HG03045 (cell line): ENCODE data around the gene HAUS3.
"Not testable (repeated sequence)": the region's sequence is repeated elsewhere in the genome, so short reads cannot be mapped to it uniquely, and the experiment has no call there.

Experiments
- ATAC-seq: cut with Tn5 transposase; IDR thresholded peaks from one replicate; pipeline ENCODE4 v1.9.1; 2021; ENCODE audit warnings: mild to moderate bottlenecking, moderate library complexity; ENCODE audit not compliant: unreplicated experiment

HAUS3 gene

DNA sequence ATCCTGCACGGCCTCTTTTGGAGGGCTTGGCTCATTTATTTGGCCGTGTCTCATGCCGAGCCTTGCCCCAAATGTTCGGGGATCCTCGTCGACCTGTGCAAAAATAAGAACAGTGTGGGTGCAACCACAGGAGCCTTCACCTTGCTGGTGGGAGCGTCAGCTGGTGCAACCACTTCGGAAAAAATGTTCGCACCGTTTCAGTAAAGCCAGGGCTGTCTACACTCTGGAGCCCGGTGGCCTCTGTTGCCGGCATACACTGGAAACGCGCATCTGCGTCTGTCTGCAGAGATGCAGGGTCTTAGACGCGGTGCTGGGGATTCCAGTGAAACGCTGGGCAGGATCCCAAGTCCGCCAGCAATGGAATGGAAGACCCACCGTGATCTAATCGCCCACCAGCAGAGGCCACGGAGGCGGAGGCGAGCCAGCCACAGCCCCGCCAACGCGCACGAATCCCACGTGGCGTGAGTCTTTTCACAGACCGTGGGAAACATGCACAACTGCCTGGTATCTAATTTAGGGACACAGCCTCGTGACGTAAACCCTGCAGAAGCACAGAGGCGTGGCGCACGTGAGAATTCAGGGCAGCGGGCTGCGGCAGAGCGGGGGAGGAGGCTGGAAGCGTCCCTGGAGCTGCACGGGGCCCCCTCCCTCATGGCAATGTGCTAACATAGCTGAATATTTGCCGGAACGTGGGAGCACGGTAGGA, 33.8 kb upstream of the HAUS3 start:
- no peak for ATAC-seq

DNA sequence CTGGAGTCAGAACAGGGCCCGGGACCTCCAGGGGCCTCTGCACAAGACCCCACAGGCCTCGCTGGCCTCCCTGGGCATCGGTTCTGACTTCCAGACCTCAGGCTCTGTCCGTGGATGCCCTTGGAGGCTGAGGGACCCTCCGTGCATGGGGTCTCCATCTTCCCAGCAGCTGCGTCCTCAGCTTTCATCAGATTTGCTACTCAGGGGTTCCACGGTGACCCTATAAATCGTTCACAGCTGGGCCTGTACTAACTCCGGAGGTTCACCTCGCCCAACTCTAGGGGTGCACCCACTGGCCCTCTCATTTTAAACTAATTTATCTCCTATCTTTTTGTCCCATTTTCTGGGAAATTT, 33.1 kb upstream of the HAUS3 start:
- ATAC-seq: not testable (repeated sequence)

- ATAC-seq: no peak
These were observed 32.6 kb upstream of the HAUS3 start for GRCh38 chr4:2274320-2275043.

- ATAC-seq: no peak
These were observed 31.9 kb upstream of the HAUS3 start for GRCh38 chr4:2273657-2274319.

- no peak for ATAC-seq
These were observed 31.3 kb upstream of the HAUS3 start for GRCh38 chr4:2273221-2273620.

- no peak for ATAC-seq
These were observed 30.9 kb upstream of the HAUS3 start for GRCh38 chr4:2272828-2273120.

GRCh38 chr4:2272026-2272827, 30.3 kb upstream of the HAUS3 start:
- ATAC-seq: no peak

DNA sequence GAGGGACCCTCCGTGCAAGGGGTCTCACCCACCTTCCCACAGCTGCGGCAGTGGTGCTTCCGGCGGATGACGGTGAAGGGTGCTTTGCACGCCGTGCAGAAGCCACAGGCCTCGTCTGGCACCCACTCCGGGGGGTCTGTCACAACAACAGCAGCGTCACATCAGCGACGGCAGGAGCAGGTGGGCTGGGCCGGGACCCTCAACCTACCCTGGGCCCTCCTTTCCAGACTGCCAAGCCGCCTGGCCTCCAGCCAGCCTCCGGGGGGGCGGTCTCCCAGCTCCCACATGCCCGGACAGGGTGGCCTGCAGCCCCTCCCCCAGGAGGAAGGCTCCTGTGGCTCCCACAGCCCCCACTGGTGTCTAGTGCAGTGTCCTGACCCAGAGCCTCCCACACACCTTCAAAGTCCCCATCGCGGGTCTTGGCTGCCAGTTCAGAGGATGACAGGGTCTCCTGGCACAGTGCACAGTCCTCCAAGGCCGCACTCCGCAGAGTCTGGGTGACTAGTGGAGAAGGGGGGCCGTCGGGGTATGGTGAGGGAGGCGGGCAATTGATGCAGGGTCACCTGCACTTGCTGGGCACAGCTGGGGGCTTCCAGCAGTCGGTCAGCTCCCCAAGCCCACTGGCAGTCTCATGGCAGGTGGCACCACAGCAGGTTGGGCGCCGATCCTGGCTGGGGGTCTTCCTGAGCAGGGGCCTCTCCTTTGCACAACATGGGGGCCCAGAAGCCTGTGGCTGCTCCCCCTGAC, 29.5 kb upstream of the HAUS3 start:
- ATAC-seq: no peak

DNA sequence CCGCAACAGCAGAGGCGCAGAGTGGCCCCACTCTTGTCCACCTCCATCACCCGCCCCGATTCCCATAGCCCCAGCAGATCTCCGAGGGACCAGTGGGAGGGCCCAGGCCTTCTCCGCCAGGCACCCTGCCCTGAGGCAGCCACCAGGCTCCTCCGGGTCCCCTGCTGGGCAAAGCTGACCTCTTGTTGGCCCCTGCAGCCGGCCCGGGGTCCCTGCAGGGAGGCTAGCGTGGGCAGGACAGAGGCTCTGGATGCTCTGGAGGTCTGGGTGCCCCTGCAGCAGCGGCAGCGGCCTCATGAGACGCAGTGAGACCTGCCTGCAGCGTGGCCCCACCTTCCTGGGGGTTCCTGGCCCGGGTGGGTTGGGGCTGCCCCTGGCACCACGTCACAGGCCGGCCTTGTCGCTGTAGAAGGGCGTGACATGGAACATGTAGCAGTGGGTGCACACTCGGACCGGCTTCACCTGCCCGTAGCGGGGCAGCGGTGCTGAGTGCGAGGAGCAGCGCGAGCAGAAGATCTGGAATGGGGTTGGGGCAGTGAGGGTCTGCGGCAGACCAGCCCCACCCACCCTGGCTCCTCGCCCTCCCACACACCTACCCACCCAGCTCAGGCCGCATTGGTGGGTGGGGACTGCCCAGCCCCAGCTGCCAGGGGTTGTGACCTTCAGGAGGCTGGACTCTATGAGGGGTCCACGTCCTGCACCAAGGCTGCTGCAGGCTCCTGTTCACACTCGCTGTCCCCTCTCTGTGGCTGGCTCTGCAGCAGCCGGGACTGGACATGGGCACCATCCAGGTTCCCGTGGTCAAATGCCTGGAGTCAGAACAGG, 28.6 kb upstream of the HAUS3 start:
- ATAC-seq: no peak

DNA sequence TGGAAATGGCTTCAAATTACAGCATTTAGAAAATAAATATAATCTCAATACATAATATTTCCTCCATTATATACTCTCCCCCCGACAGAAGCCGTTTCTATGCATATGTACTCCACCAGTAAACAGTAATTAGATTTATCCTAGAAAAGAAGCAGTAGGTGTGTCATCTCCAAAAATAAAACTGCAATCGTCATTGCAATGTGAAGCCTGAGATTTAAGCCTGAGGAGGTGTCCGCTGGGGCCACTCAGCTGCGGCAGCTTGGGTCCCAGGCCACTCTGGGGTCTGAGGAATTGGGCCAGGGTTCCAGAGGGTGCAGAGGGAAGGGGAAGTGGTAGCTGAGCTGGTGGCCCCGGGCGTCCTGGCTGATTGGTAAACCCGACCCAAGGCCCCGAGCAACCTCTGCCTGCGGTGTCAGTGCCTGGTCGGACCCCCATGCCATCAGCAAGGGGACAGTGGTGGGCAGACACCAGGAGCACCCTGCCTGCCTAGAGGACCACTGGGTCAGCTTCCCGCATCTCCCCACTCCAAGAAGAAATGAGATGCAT, 27.8 kb upstream of the HAUS3 start:
- ATAC-seq: no peak

GRCh38 chr4:2269206-2269531, 27.2 kb upstream of the HAUS3 start:
- ATAC-seq: no peak

DNA sequence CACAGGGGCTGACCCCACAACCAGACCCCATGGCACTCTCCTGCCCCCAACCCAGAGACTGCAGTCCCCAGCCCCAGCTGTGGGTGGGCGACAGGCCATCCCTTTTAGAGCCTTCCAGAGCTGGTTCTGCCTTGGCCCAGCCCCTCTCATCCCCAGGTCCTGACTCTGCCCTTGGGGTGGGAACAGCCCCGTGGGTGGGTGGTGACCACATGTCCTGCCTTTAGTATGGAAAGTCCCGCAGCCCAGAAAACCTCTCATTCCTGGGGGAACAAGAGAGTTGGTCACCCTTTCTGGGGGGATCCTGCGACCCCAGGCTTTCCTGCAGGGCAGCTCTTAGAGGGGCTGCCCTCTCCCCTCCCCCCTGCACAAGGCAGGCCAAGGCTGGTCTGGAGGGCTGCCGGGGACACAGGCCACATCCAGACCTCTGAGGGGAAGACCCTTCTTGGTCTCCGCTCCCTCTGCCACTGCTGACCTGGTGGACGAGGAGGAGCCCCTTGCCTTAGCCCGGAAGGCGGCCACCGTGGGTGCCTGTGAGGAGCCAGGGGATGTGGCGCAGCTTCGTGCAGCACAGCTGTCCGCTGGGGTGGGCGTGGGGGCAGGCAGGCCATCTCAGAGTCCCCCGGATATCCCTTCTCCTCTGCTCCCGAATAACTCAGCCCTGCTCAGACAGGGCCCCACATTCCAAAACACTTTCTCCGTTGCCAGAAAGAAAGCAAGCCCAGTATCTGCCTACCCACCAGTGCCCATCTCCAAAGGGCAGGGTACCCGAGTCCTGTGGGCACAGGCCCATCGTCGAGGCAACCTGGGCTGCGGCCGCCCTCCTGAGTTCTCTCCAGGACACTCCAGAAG, 26.7 kb upstream of the HAUS3 start:
- ATAC-seq: no peak

GRCh38 chr4:2267841-2268240, 25.9 kb upstream of the HAUS3 start:
- no peak for ATAC-seq

DNA sequence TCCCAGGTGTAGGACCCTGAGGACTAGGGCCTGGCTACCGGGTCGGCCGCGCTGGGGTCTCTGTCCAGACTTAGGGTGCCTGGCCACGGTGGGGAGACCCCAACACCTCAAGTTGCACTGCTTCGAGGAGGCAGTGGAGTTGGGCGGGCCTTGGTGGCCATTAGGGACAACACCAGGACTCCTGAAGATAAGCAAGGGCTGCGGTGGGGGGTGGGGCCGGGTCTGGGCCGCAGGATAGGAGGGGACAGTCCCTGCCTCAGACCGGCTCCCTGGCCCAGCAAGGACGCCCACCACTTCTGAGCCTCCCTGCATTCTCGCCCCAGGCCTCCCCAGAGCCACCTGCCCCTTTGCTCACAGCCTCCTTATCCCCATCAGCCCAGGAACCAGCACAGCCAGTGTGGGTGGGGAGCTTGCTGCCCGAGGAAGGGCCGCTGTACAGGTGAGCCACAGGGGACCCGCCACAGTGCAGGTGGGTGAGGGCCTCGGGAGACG, 25.4 kb upstream of the HAUS3 start:
- ATAC-seq: no peak

DNA sequence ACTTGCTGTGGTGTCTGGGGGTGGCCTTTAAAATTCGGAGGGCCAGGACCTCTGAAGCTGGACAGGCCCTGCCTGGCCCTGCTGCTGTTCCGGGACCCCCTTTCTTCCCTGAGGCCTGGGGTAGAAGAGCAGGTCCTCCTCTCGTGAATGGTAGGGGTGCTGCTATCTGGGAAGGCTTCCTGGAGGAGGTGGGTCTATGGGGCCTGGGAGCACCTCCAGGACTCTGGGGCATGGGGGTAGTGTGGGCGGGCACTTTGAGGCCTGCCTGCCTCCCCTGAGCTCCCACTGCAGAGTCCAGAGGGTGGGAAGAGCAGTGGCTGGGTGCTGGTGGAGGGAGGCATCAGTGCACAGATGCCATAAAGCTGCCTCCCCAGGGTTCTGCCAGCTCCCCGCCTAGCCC, 24.9 kb upstream of the HAUS3 start:
- ATAC-seq: no peak

DNA sequence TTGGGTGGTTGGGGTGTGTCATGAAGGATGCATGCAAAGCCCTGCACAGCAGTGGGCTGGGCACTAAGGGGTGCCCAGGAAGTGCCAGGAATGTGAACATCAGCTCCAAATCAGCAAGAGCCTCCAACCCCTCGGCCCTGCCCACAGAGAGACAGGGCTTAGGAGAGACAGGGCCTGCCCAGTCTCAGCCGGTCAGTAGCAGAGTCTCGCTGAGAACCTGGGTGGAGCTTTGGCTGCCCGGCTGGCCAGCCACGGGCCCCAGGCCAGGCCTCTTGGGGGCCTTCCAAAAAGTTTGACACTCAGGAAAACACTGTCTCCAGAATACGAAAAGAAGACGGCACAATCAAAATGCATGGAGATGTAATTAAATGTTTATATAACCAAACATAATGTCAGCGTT, 24.3 kb upstream of the HAUS3 start:
- ATAC-seq: no peak

- no peak for ATAC-seq
These were observed 23.5 kb upstream of the HAUS3 start for GRCh38 chr4:2265113-2266110.
